B cell (primary cell): Measurements from ENCODE around the gene ITIH1.

Source experiments
- CTCF ChIP-seq: fragments of 200-600 bp; IDR thresholded peaks from one replicate; pipeline ENCODE4 v1.8.0; 2022; ENCODE audit warnings: antibody characterized with exemption, mild to moderate bottlenecking
- EZH2 ChIP-seq: IDR thresholded peaks from 2 replicates; pipeline ENCODE4 v1.6.1; 2012; ENCODE audit warnings: borderline replicate concordance, low read depth, mild to moderate bottlenecking, moderate library complexity, low read length; ENCODE audit not compliant: insufficient read depth, poor library complexity, severe bottlenecking

GRCh38 chr3:52795298-52795900, 18.0 kb downstream of the ITIH1 start:
- TF ChIP-seq CTCF (no peak), EZH2 (no peak)
